Panc1 (cell line): Measurements from ENCODE around the gene TRMT10A.
"Not testable (repeated sequence)": the region's sequence is repeated elsewhere in the genome, so short reads cannot be mapped to it uniquely, and the experiment has no call there.

Source experiments
- TF ChIP-seq, protein P1 (sequence below): fragments of 450-650 bp; IDR thresholded peaks from 2 replicates; pipeline ENCODE4 v1.5.1; 2017; ENCODE audit warnings: mild to moderate bottlenecking
- TF ChIP-seq, protein P2 (sequence below), 2 experiments: IDR thresholded peaks; 2 replicates each; pipeline ENCODE4 v1.6.1; 2011 to 2012; ENCODE audit warnings: low read depth in 2 of 2, control low read depth in 1 of 2, low read length in 1 of 2, mild to moderate bottlenecking in 1 of 2, moderate library complexity in 1 of 2; ENCODE audit not compliant: insufficient read depth in 1 of 2

DNA sequence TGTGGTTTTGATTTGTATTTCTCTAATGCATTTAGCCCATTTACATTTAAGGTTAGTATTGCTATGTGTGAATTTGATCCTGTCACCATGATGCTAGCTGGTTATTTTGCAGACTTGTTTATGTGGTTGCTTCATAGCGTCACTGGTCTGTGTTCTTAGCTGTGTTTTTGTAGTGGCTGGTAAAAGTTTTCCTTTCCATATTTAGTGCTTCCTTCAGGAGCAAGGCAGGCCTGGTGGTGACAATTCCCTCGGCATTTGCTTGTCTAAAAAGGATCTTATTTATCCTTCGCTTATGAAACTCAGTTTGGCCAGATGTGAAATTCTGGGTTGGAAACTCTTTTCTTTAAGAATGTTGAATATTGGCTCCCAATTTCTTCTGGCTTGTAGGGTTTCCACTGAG lies 29.1 kb downstream of the TRMT10A start:
- TF ChIP-seq, protein P1, sequence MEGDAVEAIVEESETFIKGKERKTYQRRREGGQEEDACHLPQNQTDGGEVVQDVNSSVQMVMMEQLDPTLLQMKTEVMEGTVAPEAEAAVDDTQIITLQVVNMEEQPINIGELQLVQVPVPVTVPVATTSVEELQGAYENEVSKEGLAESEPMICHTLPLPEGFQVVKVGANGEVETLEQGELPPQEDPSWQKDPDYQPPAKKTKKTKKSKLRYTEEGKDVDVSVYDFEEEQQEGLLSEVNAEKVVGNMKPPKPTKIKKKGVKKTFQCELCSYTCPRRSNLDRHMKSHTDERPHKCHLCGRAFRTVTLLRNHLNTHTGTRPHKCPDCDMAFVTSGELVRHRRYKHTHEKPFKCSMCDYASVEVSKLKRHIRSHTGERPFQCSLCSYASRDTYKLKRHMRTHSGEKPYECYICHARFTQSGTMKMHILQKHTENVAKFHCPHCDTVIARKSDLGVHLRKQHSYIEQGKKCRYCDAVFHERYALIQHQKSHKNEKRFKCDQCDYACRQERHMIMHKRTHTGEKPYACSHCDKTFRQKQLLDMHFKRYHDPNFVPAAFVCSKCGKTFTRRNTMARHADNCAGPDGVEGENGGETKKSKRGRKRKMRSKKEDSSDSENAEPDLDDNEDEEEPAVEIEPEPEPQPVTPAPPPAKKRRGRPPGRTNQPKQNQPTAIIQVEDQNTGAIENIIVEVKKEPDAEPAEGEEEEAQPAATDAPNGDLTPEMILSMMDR, result not testable (repeated sequence)
- TF ChIP-seq, protein P2, sequence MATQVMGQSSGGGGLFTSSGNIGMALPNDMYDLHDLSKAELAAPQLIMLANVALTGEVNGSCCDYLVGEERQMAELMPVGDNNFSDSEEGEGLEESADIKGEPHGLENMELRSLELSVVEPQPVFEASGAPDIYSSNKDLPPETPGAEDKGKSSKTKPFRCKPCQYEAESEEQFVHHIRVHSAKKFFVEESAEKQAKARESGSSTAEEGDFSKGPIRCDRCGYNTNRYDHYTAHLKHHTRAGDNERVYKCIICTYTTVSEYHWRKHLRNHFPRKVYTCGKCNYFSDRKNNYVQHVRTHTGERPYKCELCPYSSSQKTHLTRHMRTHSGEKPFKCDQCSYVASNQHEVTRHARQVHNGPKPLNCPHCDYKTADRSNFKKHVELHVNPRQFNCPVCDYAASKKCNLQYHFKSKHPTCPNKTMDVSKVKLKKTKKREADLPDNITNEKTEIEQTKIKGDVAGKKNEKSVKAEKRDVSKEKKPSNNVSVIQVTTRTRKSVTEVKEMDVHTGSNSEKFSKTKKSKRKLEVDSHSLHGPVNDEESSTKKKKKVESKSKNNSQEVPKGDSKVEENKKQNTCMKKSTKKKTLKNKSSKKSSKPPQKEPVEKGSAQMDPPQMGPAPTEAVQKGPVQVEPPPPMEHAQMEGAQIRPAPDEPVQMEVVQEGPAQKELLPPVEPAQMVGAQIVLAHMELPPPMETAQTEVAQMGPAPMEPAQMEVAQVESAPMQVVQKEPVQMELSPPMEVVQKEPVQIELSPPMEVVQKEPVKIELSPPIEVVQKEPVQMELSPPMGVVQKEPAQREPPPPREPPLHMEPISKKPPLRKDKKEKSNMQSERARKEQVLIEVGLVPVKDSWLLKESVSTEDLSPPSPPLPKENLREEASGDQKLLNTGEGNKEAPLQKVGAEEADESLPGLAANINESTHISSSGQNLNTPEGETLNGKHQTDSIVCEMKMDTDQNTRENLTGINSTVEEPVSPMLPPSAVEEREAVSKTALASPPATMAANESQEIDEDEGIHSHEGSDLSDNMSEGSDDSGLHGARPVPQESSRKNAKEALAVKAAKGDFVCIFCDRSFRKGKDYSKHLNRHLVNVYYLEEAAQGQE (IDR thresholded peaks at IDR 0.05; ENCODE audit: insufficient read depth in 1 of 2, low read depth in 2 of 2, low read length in 1 of 2), result not testable (repeated sequence)
